Spleen (tissue), 7 donors: Measurements from ENCODE around the gene HACD4.

Source experiments
- POLR2A ChIP-seq, 3 donors: fragments of 450-650 bp; IDR thresholded peaks; one replicate each; pipeline ENCODE4 v1.5.1; 2017; ENCODE audit warnings: antibody characterized with exemption in 3 of 3, mild to moderate bottlenecking in 1 of 3
- POLR2AphosphoS5 ChIP-seq, 3 donors: sonication (generic); formaldehyde crosslinking; IDR thresholded peaks; one replicate each; pipeline ENCODE4 v1.5.1; 2017; ENCODE audit warnings: antibody characterized with exemption in 3 of 3
- TF ChIP-seq, protein P1 (sequence below), 11 experiments: fragments of 200-600 bp in 7 of 11; fragments of 450-650 bp in 4 of 11; sonication (generic) in 4 of 11; IDR thresholded peaks in 8 of 11; conservative IDR thresholded peaks in 3 of 11; 1 replicate in 7 of 11; 2 replicates in 4 of 11; pipeline versions ENCODE4 v1.4.0 to v1.8.0; 2016 to 2021; ENCODE audit warnings: antibody characterized with exemption in 11 of 11, inconsistent platforms in 4 of 11, mild to moderate bottlenecking in 1 of 11
- donor health status: DM: no; HTN: no; CAD: no; lungs with moderate emphysema.
- donor health status: DM: no; HTN: no; CAD: no.
- donor health status: DM: no; HTN: no; CAD: no.

DNA sequence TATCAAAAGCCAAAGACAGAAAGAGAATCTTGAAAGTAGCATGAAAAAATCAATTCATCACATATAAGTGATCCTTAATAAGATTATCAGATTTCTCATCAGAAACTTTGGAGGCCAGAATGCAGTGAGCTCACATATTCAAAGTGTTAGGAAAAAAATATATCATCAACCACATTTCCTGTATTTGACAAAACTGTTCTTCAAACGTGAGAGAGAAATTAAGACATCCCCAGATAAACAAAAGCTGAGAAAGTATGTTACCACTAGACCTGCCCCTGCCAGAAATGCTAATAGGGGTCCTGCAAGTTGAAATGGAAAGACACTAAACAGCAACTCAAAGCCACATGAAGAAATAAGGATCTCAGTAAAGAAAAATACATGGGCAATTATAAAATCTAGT lies 29.9 kb downstream of the HACD4 start:
- no peak for TF ChIP-seq POLR2A (IDR thresholded peaks at IDR 0.05)
- TF ChIP-seq, protein P1, sequence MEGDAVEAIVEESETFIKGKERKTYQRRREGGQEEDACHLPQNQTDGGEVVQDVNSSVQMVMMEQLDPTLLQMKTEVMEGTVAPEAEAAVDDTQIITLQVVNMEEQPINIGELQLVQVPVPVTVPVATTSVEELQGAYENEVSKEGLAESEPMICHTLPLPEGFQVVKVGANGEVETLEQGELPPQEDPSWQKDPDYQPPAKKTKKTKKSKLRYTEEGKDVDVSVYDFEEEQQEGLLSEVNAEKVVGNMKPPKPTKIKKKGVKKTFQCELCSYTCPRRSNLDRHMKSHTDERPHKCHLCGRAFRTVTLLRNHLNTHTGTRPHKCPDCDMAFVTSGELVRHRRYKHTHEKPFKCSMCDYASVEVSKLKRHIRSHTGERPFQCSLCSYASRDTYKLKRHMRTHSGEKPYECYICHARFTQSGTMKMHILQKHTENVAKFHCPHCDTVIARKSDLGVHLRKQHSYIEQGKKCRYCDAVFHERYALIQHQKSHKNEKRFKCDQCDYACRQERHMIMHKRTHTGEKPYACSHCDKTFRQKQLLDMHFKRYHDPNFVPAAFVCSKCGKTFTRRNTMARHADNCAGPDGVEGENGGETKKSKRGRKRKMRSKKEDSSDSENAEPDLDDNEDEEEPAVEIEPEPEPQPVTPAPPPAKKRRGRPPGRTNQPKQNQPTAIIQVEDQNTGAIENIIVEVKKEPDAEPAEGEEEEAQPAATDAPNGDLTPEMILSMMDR (IDR thresholded peaks at IDR 0.05 in 8 of 11, conservative IDR thresholded peaks at IDR 0.05 in 3 of 11) = no peak
- no peak for TF ChIP-seq POLR2AphosphoS5 (IDR thresholded peaks at IDR 0.05)
